Keratinocyte (primary cell): ENCODE measurements around the gene FAM72C.
"Not testable (repeated sequence)": the region's sequence is repeated elsewhere in the genome, so short reads cannot be mapped to it uniquely, and the experiment has no call there.

ENCODE experiments used
- CTCF ChIP-seq, 3 experiments: IDR thresholded peaks in 1 of 3; conservative IDR thresholded peaks in 1 of 3; optimal IDR thresholded peaks in 1 of 3; 2 replicates in 2 of 3; 3 replicates in 1 of 3; pipeline versions ENCODE3 to v1.5.1; 2011; ENCODE audit warnings: low read length in 3 of 3, mild to moderate bottlenecking in 3 of 3, moderate library complexity in 2 of 3, control low read depth in 1 of 3, inconsistent platforms in 1 of 3; ENCODE audit not compliant: insufficient read depth in 2 of 3; ENCODE audit errors: extremely low read depth in 1 of 3
- EZH2 ChIP-seq: IDR thresholded peaks from one replicate; pipeline ENCODE4 v1.6.1; 2012; ENCODE audit warnings: inconsistent platforms, mild to moderate bottlenecking, low read length, moderate library complexity

GRCh38 chr1:144014528-144014927 is 42.7 kb upstream of the FAM72C start:
- TF ChIP-seq EZH2; CTCF (optimal IDR thresholded peaks at IDR 0.05 in 1 of 3, IDR thresholded peaks at IDR 0.05 in 1 of 3, conservative IDR thresholded peaks at IDR 0.05 in 1 of 3; ENCODE audit: extremely low read depth in 1 of 3, insufficient read depth in 2 of 3, low read length in 3 of 3): not testable (repeated sequence)
